Stimulated activated CD4-positive, alpha-beta T cell treated with anti-CD3 and anti-CD28 coated beads, Interleukin-12 subunit alpha, Interleukin-12 subunit beta, amount 100 ng/mL, for 48 hours (primary cell): ENCODE results near the gene KLRK1.
"Not testable (repeated sequence)": the region's sequence is repeated elsewhere in the genome, so short reads cannot be mapped to it uniquely, and the experiment has no call there.

Experiments used
- DNase-seq, 3 donors: peaks; one replicate each; pipeline ENCODE4 v3.0.0-alpha.2; 2020; ENCODE audit warnings: low read depth in 2 of 3, low spot score in 1 of 3

Gene KLRK1

GRCh38 chr12:10389904-10390303 lies at the start of gene KLRK1:
Gene KLRK1 (minus strand): TSS chr12:10390041. CDS start chr12:10388810, 1,231 bp downstream.
- no peak for DNase-seq

- DNase-seq, result not testable (repeated sequence)
Observed at GRCh38 chr12:10437601-10438000, 47.8 kb upstream of the KLRK1 start.

DNA sequence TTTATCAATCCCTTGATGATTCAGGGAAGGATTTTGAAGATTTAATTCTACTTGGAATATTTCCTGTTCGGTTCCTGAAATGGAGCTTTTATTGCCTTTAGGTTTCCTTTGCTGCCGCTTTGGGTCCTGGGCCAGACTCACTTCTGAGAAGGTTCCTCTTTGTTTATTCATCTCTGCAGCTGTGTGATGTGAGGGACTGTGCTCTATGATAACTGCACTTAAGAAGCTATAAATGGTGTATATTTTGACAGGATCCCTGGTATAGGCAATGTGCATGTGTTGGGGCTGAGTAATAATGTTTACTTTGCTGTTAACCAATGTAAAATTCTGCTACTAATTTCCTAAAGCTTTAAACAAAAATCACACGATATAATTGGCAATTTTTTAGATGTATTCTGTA lies 46.0 kb upstream of the KLRK1 start, which contains the start of gene KLRC2:
KLRC2 (minus strand) TSS at position 195 of the 400 bp plus-strand sequence; CDS start at position 171, 24 bp downstream.
- DNase-seq, result not testable (repeated sequence)

GRCh38 chr12:10430623-10431022 lies 40.8 kb upstream of the KLRK1 start:
- not testable (repeated sequence) for DNase-seq

DNA sequence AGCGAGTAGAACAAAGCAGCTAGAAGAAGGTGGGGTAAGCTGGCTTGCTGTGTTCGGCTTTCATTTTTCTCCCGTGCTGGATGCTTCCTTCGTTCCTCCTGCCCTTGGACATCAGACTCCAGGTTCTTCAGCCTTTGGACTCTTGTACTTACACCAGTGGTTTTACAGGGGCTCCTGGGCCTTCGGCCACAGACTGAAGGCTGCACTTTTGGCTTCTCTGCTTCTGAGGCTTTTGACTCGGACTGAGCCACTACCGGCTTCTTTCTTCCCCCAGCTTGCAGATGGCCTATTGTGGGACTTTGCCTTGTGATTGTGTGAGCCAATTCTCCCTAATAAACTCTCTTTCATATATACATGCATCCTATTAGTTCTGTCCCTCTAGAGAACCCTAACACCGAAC lies 36.1 kb upstream of the KLRK1 start:
- DNase-seq, result not testable (repeated sequence)

DNA sequence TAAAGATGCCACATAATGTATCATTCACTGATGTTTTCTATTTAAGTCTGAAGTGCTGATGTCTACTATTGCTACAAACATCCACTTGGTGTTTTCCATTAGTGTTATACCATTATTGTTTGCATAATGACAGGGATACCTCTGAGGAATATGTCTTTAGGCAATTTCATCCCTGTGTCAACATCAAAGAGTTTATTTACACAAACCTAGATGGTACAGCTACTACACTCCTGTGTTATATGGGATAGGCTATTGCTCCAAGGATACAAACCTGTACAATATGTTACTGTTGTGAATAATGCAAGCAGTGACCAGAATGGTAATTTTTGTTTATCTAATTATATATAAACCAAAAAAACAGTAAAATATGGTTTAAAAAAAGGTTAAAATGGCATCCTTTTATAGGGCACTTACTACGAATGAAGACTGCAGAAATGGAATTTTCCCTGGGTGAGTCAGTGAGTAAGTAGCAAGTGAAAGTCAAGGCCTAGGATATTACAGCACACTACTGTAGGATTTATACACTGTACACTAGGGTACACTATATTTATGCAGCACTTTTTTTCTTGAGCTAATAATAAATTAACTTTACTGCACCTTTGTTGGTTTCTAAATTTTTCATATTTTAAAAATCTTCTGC lies 34.5 kb upstream of the KLRK1 start:
- DNase-seq, result not testable (repeated sequence)

GRCh38 chr12:10422159-10422558 lies 32.3 kb upstream of the KLRK1 start:
- DNase-seq, result not testable (repeated sequence)

DNA sequence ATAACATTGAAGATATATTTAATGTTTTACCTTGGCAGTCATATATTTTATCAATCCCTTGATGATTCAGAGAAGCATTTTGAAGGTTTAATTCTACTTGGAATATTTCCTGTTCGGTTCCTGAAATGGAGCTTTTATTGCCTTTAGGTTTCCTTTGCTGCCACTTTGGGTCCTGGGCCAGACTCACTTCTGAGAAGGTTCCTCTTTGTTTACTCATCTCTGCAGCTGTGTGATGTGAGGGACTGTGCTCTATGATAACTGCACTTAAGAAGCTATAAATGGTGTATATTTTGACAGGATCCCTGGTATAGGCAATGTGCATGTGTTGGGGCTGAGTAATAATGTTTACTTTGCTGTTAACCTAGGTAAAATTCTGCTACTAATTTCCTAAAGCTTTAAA lies 30.5 kb upstream of the KLRK1 start, which contains the start of gene KLRC3:
KLRC3 (minus strand) TSS at position 262 of the 400 bp plus-strand sequence; CDS start at position 217, 45 bp downstream.
- DNase-seq, result not testable (repeated sequence)

DNA sequence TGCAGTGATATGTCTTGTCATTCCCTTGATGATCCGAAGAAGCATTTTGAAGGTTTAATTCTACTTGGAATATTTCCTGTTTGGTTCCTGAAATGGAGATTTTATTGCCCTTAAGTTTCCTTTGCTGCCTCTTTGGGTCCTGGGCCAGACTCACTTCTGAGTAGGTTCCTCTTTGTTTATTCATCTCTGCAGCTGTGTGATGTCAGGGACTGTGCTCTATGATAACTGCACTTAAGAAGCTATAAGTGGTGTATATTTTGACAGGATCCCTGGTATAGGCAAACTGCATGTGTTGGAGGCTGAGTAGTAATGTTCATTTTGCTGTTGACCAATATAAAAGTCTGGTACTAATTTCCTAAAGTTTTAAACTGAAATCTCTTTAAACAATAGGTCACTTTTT lies 19.6 kb upstream of the KLRK1 start, which contains the start of gene KLRC4:
KLRC4 (minus strand) TSS at position 366 of the 400 bp plus-strand sequence; CDS start at position 184, 182 bp downstream.
- no peak for DNase-seq

- DNase-seq, result no peak
Observed at GRCh38 chr12:10408842-10409241, 19.0 kb upstream of the KLRK1 start.

DNA sequence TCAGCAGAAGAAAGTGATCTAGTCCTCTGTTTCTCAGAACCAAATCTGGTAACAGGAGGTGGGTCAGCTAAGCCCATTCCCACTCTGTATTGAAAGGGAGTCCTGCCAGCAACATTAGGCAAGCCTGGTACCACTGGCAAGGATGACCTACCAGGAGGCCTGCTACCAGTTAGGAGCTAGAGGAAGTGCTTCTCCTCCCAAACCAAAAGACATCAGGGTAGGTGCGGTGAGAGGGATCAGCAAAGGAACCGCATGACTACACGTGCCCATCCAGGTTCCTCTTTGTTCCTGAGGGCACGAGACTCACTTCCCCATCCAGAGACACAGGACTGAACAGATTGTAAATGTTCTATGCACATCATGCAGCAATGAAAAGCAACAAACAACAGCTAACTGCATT lies 16.9 kb upstream of the KLRK1 start:
- DNase-seq, result no peak

GRCh38 chr12:10405294-10405693 lies 15.5 kb upstream of the KLRK1 start:
- DNase-seq, result no peak

DNA sequence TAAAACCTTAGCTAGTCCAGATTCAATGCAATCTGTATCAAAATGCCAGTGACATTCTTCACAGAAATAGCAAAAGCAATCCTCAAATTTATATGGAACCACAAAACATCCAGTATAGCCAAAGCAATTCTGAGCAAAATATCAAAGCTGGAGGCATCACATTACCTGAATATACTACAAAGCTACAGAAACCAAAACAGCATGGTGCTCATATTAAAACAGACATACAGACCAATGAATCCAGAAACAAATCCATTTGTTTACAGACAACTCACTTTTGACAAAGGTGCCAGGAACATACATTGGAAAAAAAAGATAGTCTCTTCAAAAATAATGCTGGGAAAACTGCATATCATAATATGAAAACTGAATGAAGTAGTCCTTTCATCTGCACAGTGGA lies 15.0 kb upstream of the KLRK1 start:
- DNase-seq, result no peak

DNA sequence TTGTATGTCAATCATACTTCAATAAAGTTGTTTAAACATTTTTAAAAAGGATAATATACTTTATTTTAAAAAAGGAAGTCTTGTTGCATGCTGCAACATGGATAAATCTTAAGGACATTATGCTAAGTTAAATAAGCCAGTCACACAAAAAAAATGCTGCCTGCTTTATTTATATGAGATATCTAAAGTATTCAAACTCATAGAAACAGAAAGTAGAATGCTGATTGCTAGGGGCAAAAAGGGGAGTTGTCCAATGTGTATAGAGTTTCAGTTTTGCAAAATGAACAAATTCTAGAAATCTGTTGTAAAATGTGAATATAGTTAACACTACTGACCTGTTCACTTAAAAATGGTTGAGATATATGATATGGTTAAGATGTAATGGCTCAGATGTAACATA lies 11.0 kb upstream of the KLRK1 start:
- no peak for DNase-seq

DNA sequence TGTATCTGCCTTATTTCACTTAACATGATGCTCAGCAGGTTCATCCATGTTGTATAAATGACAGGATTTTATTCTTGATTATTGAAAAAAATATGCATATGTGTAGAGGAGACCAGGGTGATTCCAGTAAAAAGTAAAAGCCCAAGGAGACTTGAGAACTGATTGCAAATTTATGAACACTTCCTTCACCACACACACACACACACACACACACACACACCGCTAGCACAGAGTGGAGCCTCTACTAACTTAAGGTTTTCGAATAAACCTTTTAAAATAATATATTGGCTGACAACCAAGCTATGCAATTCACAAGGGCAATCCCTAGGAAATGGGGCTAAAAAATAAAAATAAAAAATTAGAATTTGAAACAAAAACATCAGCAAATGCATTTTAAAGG lies 8.3 kb upstream of the KLRK1 start:
- DNase-seq, result no peak

DNA sequence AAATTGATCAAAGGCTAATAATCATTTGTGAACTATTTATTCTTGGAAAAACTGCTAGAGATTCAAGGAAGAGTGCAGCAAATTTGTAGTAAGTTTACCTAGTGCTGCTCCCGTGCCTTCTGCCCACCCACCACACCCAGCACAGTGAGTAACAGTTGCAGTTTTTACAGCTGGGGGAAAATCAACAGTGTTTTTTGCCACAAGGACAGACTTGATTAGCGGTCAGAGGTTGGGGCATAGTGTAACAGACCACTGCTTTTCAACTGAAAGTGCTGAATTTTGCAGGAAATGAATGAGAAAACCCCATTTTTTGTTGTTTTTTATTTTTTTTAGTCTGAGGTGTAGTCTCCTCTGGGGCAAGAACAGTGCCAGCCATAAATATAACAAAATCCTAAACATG lies 7.5 kb upstream of the KLRK1 start:
- DNase-seq, result no peak

- not testable (repeated sequence) for DNase-seq
Observed at GRCh38 chr12:10396176-10396575, 6.3 kb upstream of the KLRK1 start.

- no peak for DNase-seq
Observed at GRCh38 chr12:10395390-10395998, 5.7 kb upstream of the KLRK1 start.

- DNase-seq, result not testable (repeated sequence)
Observed at GRCh38 chr12:10394531-10395152, 4.8 kb upstream of the KLRK1 start.

DNA sequence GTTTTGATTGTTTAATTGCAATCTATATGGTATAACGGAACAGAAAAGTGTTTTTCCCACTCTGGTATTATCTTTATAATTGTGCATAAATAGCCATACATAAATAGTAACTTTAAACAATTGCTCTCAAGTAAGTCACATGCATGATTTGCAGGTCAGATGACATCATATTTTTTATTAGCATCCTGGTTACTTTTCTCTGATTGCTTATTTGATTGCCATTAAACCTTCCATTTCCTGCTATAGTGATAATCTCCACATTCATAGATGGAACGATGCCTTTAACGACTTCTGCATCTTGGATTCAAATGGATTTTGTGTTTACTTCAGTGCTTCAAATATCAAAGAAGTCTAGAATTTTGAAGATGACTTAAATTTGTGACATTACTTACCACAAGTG lies 3.5 kb upstream of the KLRK1 start:
- no peak for DNase-seq

DNA sequence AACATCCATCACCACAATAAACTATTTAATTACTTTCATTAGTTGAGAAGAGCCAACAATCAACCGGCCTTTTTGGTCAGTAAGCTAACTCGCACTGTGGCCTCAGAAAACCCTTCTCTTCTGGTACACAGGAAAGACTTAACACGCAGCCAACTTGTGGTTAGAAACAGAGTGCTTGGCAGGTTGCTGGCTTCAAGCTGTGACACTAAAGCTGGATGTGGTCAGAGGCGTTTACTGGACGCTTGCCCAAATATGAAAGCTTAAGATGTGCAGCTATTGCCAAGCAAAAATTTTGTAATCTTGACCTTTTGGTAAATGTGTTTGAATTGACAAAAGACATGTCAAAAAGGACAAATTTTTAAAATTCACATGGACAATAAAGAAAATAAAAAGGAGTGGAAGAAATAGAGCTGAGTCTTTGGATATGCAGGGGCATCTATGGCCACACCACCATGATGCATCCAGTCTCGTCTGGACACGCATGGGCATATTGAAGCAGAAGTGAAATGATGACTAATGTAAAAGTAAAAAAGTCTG lies 2.6 kb upstream of the KLRK1 start:
- DNase-seq, result no peak

GRCh38 chr12:10390991-10391390 lies 1.1 kb upstream of the KLRK1 start:
- not testable (repeated sequence) for DNase-seq
